Measurements from ENCODE around the gene MYMX.

DNA sequence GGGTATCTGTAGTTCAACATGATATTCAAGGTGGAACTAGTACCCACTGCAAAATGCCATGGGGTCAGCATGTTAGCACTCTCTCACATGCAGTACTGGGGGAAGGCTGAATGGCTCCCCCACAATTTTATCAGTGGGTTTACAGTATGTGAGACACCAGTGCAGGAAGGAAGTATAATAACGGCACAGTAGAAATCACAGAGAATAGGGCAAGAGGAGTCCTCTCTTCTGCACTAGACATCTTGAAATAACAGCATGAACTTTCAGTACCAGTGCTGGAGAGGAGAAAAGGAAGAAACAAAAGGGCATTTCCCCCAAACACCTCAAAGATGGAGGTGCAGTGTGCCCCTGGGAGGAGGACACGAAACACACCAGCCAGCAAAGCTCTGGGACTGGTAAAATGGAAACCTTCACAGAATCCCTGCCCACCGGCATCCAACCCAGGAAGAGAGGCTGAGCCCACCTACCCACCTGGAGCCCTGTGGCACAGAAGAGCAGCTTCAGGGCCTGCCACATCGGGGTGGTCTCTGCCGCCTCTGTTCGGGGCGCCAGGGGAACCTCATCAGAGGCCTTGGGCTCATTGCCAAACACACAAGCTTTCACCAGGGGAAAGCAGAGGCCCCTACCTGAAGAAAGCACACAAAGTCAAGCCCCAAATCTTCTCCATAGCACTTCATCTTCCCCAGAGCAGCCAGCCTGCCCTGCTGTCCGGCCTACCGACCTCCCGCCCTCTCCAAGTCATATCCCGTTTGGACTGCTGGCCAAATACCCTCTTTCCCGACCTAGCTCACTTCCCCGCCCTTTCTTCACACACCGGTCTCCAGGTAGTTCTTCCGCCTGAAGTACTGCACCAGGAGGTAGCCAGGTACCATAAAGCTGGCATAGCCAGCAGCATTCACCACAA, 39.4 kb downstream of the MYMX start:
- TF ChIP-seq PATZ1 (CRISPR knock-in tag; IDR thresholded peaks at IDR 0.05; ENCODE audit: borderline replicate concordance) (no peak), ZFP3 (CRISPR knock-in tag; IDR thresholded peaks at IDR 0.05) (no peak), ARNTL (CRISPR knock-in tag; IDR thresholded peaks at IDR 0.05; ENCODE audit: borderline replicate concordance, low read depth) (no peak), TOX (CRISPR knock-in tag; IDR thresholded peaks at IDR 0.05; ENCODE audit: borderline replicate concordance) (no peak), GLIS3 (CRISPR knock-in tag; IDR thresholded peaks at IDR 0.05) (no peak), ISL1 (CRISPR knock-in tag; IDR thresholded peaks at IDR 0.05) (no peak), ESRRG (CRISPR knock-in tag; IDR thresholded peaks at IDR 0.05) (no peak)
- TF ChIP-seq, protein P1, sequence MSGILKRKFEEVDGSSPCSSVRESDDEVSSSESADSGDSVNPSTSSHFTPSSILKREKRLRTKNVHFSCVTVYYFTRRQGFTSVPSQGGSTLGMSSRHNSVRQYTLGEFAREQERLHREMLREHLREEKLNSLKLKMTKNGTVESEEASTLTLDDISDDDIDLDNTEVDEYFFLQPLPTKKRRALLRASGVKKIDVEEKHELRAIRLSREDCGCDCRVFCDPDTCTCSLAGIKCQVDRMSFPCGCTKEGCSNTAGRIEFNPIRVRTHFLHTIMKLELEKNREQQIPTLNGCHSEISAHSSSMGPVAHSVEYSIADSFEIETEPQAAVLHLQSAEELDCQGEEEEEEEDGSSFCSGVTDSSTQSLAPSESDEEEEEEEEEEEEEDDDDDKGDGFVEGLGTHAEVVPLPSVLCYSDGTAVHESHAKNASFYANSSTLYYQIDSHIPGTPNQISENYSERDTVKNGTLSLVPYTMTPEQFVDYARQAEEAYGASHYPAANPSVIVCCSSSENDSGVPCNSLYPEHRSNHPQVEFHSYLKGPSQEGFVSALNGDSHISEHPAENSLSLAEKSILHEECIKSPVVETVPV (CRISPR knock-in tag; IDR thresholded peaks at IDR 0.05): no peak
